H1 (cell line): Measurements from ENCODE around the gene ZNF462. TPM values are rescaled to one million over a fixed set of nuclear protein-coding genes. Genes with fewer than 3 reads are reported as not detected.

Experiments used
- CTCF ChIA-PET: fragments of 300-600 bp; sonication (Branson Sonifier 250); formaldehyde crosslinking; loops from one replicate; lab custom pipeline; 2021; ENCODE audit not compliant: partially characterized antibody; lab: Charles Lee
- POLR2A ChIA-PET: fragments of 300-600 bp; sonication (Branson Sonifier 250); formaldehyde crosslinking; loops from one replicate; lab custom pipeline; 2021; ENCODE audit warnings: inconsistent platforms; ENCODE audit not compliant: partially characterized antibody; lab: Charles Lee
- DNase-seq, 2 experiments: peaks; one replicate each; pipeline versions ENCODE4 v3.0.0 to v3.0.0-alpha.2; 2010 to 2022; ENCODE audit warnings: low spot score in 2 of 2, low read depth in 1 of 2, mixed read lengths in 1 of 2
- FAIRE-seq: peaks from 2 replicates; lab custom pipeline; 2011; peaks lifted over from hg19 to GRCh38; lab: Jason Lieb, UNC
- H2AFZ ChIP-seq: 2 replicates; pipeline ENCODE4 v1.8.1; 2012; ENCODE audit warnings: low read length, inconsistent platforms
- H2AK5ac ChIP-seq: 2 replicates; pipeline ENCODE4 v1.6.1; 2013; ENCODE audit warnings: low read depth, low read length
- H2BK120ac ChIP-seq: replicated peaks from 2 replicates; pipeline ENCODE3; 2013; ENCODE audit warnings: low read depth, low read length, inconsistent platforms
- H2BK12ac ChIP-seq: 2 replicates; pipeline ENCODE4 v1.6.1; 2013; ENCODE audit warnings: low read depth, low read length
- H2BK15ac ChIP-seq: 2 replicates; pipeline ENCODE4 v1.6.1; 2013; ENCODE audit warnings: low read length
- H2BK20ac ChIP-seq: 2 replicates; pipeline ENCODE4 v1.6.1; 2013; ENCODE audit warnings: low read length
- H2BK5ac ChIP-seq: 2 replicates; pipeline ENCODE4 v1.6.1; 2013; ENCODE audit warnings: low read depth, low read length
- H3K14ac ChIP-seq: 2 replicates; pipeline ENCODE4 v1.6.1; 2013; ENCODE audit warnings: inconsistent platforms; ENCODE audit not compliant: insufficient read length
- H3K18ac ChIP-seq: 2 replicates; pipeline ENCODE4 v1.6.1; 2013; ENCODE audit warnings: low read length; ENCODE audit errors: extremely low read depth
- H3K23ac ChIP-seq: 2 replicates; pipeline ENCODE4 v1.6.1; 2013; ENCODE audit warnings: inconsistent platforms; ENCODE audit not compliant: insufficient read length
- H3K23me2 ChIP-seq: 2 replicates; pipeline ENCODE4 v1.6.1; 2013; ENCODE audit warnings: low read depth, low read length
- H3K27ac ChIP-seq: 2 replicates; pipeline ENCODE4 v1.6.1; 2011; ENCODE audit warnings: low read depth, low read length, inconsistent platforms
- H3K27me3 ChIP-seq, 4 experiments: replicated peaks in 1 of 4; 1 replicate in 1 of 4; 2 replicates in 3 of 4; pipeline versions ENCODE4 v1.6.1 to v1.8.1; 2011 to 2013; ENCODE audit warnings: low read length in 3 of 4, mild to moderate bottlenecking in 3 of 4, inconsistent platforms in 2 of 4, mixed read lengths in 2 of 4, moderate library complexity in 1 of 4; ENCODE audit not compliant: control insufficient read depth in 3 of 4, insufficient read depth in 3 of 4; ENCODE audit errors: extremely low read depth in 1 of 4
- H3K36me3 ChIP-seq, 4 experiments: 2 replicates each; pipeline versions ENCODE4 v1.6.1 to v1.8.1; 2011 to 2013; ENCODE audit warnings: mild to moderate bottlenecking in 4 of 4, low read length in 3 of 4, moderate library complexity in 2 of 4, control low read depth in 1 of 4, inconsistent platforms in 1 of 4; ENCODE audit not compliant: insufficient read depth in 4 of 4, control insufficient read depth in 2 of 4
- H3K4ac ChIP-seq: replicated peaks from 2 replicates; pipeline ENCODE3; 2013; ENCODE audit warnings: low read length, low read depth, mixed read lengths, inconsistent platforms; ENCODE audit not compliant: insufficient read length
- H3K4me1 ChIP-seq, 4 experiments: replicated peaks in 1 of 4; 1 replicate in 1 of 4; 2 replicates in 3 of 4; pipeline versions ENCODE4 v1.6.1 to v1.8.1; 2011 to 2013; ENCODE audit warnings: low read length in 3 of 4, inconsistent platforms in 2 of 4, mixed read lengths in 1 of 4; ENCODE audit not compliant: insufficient read depth in 4 of 4, control insufficient read depth in 3 of 4
- H3K4me2 ChIP-seq, 2 experiments: 2 replicates each; pipeline versions ENCODE4 v1.6.1 to v1.8.1; 2011 to 2013; ENCODE audit warnings: low read depth in 2 of 2, low read length in 2 of 2, control low read depth in 1 of 2, inconsistent platforms in 1 of 2, mild to moderate bottlenecking in 1 of 2; ENCODE audit not compliant: insufficient read depth in 1 of 2
- H3K4me3 ChIP-seq, 4 experiments: fragments of 200-600, 300-600 bp in 1 of 4; sonication (generic), shearing (Covaris generic), sonication (Bioruptor Twin) in 1 of 4; 2 replicates each; pipeline versions ENCODE4 v1.5.1 to v1.8.1; 2011 to 2016; ENCODE audit warnings: low read length in 4 of 4, low read depth in 3 of 4, control low read depth in 2 of 4, inconsistent platforms in 2 of 4, mild to moderate bottlenecking in 2 of 4, mixed read lengths in 1 of 4, moderate library complexity in 1 of 4; ENCODE audit not compliant: insufficient read depth in 2 of 4; ENCODE audit errors: extremely low read depth in 1 of 4
- H3K56ac ChIP-seq: replicated peaks from 2 replicates; pipeline ENCODE3; 2013; ENCODE audit warnings: low read depth, mild to moderate bottlenecking, mixed read lengths, low read length, inconsistent platforms; ENCODE audit not compliant: insufficient read length
- H3K79me1 ChIP-seq: 2 replicates; pipeline ENCODE4 v1.6.1; 2013; ENCODE audit warnings: low read depth, low read length, control low read depth
- H3K79me2 ChIP-seq, 2 experiments: 2 replicates each; pipeline versions ENCODE4 v1.6.1 to v1.8.1; 2012 to 2013; ENCODE audit warnings: low read length in 2 of 2, mild to moderate bottlenecking in 2 of 2, inconsistent platforms in 1 of 2; ENCODE audit not compliant: insufficient read depth in 2 of 2, control insufficient read depth in 1 of 2
- H3K9ac ChIP-seq, 4 experiments: replicated peaks in 1 of 4; 1 replicate in 1 of 4; 2 replicates in 3 of 4; pipeline versions ENCODE4 v1.6.1 to v1.8.1; 2011 to 2013; ENCODE audit warnings: low read depth in 3 of 4, low read length in 3 of 4, control low read depth in 2 of 4, mild to moderate bottlenecking in 2 of 4, moderate library complexity in 2 of 4, inconsistent platforms in 1 of 4; ENCODE audit errors: extremely low read depth in 1 of 4
- H3K9me3 ChIP-seq, 2 experiments: 2 replicates each; pipeline versions ENCODE4 v1.6.1 to v1.8.1; 2012 to 2013; ENCODE audit warnings: mild to moderate bottlenecking in 2 of 2, moderate library complexity in 2 of 2, control low read depth in 1 of 2, inconsistent platforms in 1 of 2, low read depth in 1 of 2, low read length in 1 of 2, mixed read lengths in 1 of 2; ENCODE audit not compliant: insufficient read depth in 2 of 2
- H4K20me1 ChIP-seq, 2 experiments: replicated peaks in 1 of 2; 2 replicates each; pipeline versions ENCODE3 to v1.8.1; 2011 to 2013; ENCODE audit warnings: inconsistent platforms in 2 of 2, low read length in 2 of 2, mild to moderate bottlenecking in 1 of 2; ENCODE audit not compliant: insufficient read depth in 2 of 2, control insufficient read depth in 1 of 2
- H4K5ac ChIP-seq: 2 replicates; pipeline ENCODE4 v1.6.1; 2013; ENCODE audit warnings: low read length, low read depth, mixed read lengths, inconsistent platforms; ENCODE audit not compliant: insufficient read length
- H4K8ac ChIP-seq: 2 replicates; pipeline ENCODE4 v1.8.0; 2013; ENCODE audit warnings: mild to moderate bottlenecking, moderate library complexity, low read length, inconsistent platforms; ENCODE audit not compliant: insufficient read depth; ENCODE audit errors: extremely low read depth
- H4K91ac ChIP-seq: replicated peaks from 2 replicates; pipeline ENCODE3; 2013; ENCODE audit warnings: low read length, mixed read lengths, inconsistent platforms; ENCODE audit not compliant: insufficient read length
- ASH2L ChIP-seq: fragments of 200-600, 300-600 bp; sonication (generic); IDR thresholded peaks from one replicate; pipeline ENCODE4 v1.7.1; 2017; ENCODE audit warnings: low read length
- BRCA1 ChIP-seq: IDR thresholded peaks from 2 replicates; pipeline ENCODE4 v1.6.1; 2012; ENCODE audit warnings: low read depth, low read length, improper control_type of control experiment
- EZH2 ChIP-seq: fragments of 200-600 bp; sonication (generic); IDR thresholded peaks from 2 replicates; pipeline ENCODE4 v1.7.1; 2012; ENCODE audit warnings: low read depth, mild to moderate bottlenecking, moderate library complexity, low read length, inconsistent platforms; ENCODE audit not compliant: severe bottlenecking
- GABPA ChIP-seq: IDR thresholded peaks from 2 replicates; pipeline ENCODE4 v1.6.1; 2011; ENCODE audit warnings: mild to moderate bottlenecking, low read length, moderate library complexity, borderline replicate concordance; ENCODE audit not compliant: insufficient read depth
- POLR2A ChIP-seq, 2 experiments: IDR thresholded peaks; 1 replicate in 1 of 2; 2 replicates in 1 of 2; pipeline ENCODE4 v1.6.1; 2011; ENCODE audit warnings: low read depth in 2 of 2, low read length in 2 of 2, mild to moderate bottlenecking in 2 of 2; ENCODE audit errors: control extremely low read depth in 1 of 2
- SIN3A ChIP-seq, 2 experiments: IDR thresholded peaks in 1 of 2; conservative IDR thresholded peaks in 1 of 2; 2 replicates each; pipeline ENCODE4 v1.6.1; 2011 to 2012; ENCODE audit warnings: low read length in 2 of 2, improper control_type of control experiment in 1 of 2, low read depth in 1 of 2, mild to moderate bottlenecking in 1 of 2
- SIRT6 ChIP-seq: IDR thresholded peaks from one replicate; pipeline ENCODE4 v1.7.1; 2012; ENCODE audit warnings: low read length, inconsistent platforms
- SRF ChIP-seq: IDR thresholded peaks from 2 replicates; pipeline ENCODE4 v1.6.1; 2011; ENCODE audit warnings: mild to moderate bottlenecking, low read depth, low read length, moderate library complexity
- WGBS, 2 experiments: shearing (Covaris generic) in 1 of 2; methylation state at CpG; one replicate each; pipeline versions ENCODE4 v1.1.6 to v1.1.7; 2013 to 2015; ENCODE audit warnings: low lambda C conversion rate in 2 of 2, mixed read lengths in 2 of 2, inconsistent platforms in 1 of 2, low coverage in 1 of 2, missing lambda C conversion rate in 1 of 2; ENCODE audit not compliant: insufficient replicate concordance in 2 of 2, insufficient coverage in 1 of 2, insufficient read length in 1 of 2; ENCODE audit errors: extremely low coverage in 1 of 2, missing lambda C conversion rate in 1 of 2; 5-methylcytosine and 5-hydroxymethylcytosine counted together
- polyA plus RNA-seq, 7 experiments: library from polyadenylated mRNA; depleted of rRNA in 3 of 7; stranded (reverse) in 5 of 7; unstranded in 2 of 7; fragments of >200 nt in 5 of 7; fragments of 200-250 nt in 2 of 7; gene quantifications; 1 replicate in 5 of 7; 2 replicates in 1 of 7; 4 replicates in 1 of 7; pipeline versions ENCODE4 v1.2.1 to v1.2.3, GENCODE V29; 2011 to 2013; ENCODE audit warnings: missing spikeins in 2 of 7, mixed read lengths in 2 of 7
- total RNA-seq: library from RNA; stranded (reverse); fragmentation: NEBNext Ultra II Directional; extraction: Animal tissue kit (Norgen Biotek cat#: 25700); gene quantifications from 2 replicates; pipeline ENCODE4 v1.2.1, GENCODE V29; 2021
- TF ChIP-seq, protein P1 (sequence below): IDR thresholded peaks from 2 replicates; pipeline ENCODE4 v1.6.1; 2012; ENCODE audit warnings: inconsistent platforms
- TF ChIP-seq, protein P2 (sequence below): IDR thresholded peaks from 2 replicates; pipeline ENCODE4 v1.6.1; 2011; ENCODE audit warnings: low read length, improper control_type of control experiment
- TF ChIP-seq, protein P3 (sequence below): IDR thresholded peaks from 2 replicates; pipeline ENCODE4 v1.6.1; 2011; ENCODE audit warnings: low read depth, mild to moderate bottlenecking, low read length; ENCODE audit not compliant: insufficient read depth

The ZNF462 gene
- total and polyA plus RNA-seq, 2 of the 8 experiments (the other 6 are each of a cell fraction or from before 2014, with no cell fraction given), result 30.0 to 163 TPM

DNA sequence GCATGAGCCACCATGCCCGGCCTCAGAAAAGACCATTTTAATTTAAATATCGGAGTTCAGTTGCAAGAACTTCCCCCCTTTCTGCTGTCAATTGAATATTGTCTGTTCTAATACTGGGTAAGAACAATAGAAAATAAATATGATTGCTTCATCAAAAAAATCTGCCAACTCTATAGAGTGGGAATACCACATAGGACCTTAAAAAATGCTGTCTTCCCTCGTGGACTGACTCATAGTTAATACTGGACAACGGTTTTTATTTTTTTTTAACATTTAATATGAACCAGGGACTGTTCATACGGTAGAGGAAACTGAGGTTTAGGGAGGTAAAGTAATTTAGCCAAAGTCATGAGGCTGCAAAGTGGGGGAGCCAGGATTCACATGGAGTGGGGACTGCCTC is 9.7 kb downstream of the ZNF462 start:
- peaks cover 8% of the 10 kb centered on the region; the same call in 1 of the 2 replicates for H3K79me1 ChIP-seq
- H3K79me2 ChIP-seq, result peaks cover 69 to 100% of the 10 kb centered on the region in 2 experiments
- H2BK12ac ChIP-seq, result no peak overlapping the region
- H3K9me3 ChIP-seq, result no peaks in the 10 kb centered on the region
- no peak overlapping the region for H3K9ac ChIP-seq
- DNase-seq (no peak), FAIRE-seq (no peak)
- no peak overlapping the region for H2AK5ac ChIP-seq
- peaks cover 18 to 25% of the 10 kb centered on the region in 2 experiments for H4K20me1 ChIP-seq
- H2BK15ac ChIP-seq, result no peak overlapping the region
- H3K4me3 ChIP-seq, result no peak overlapping the region
- H2BK20ac ChIP-seq, result no peak overlapping the region
- H4K8ac ChIP-seq, result no peak overlapping the region
- no peaks in the 10 kb centered on the region for H3K27me3 ChIP-seq
- no peak overlapping the region for H4K5ac ChIP-seq
- no peak overlapping the region for H3K4ac ChIP-seq
- no peak overlapping the region for H3K14ac ChIP-seq
- no peak overlapping the region for H4K91ac ChIP-seq
- no peak overlapping the region; a peak in 1 of 4 replicates for H3K4me2 ChIP-seq
- TF ChIP-seq SIRT6 (no peak), BRCA1 (no peak), SRF (no peak), POLR2A (IDR thresholded peaks at IDR 0.05; ENCODE audit: control extremely low read depth in 1 of 2, low read depth in 2 of 2, low read length in 2 of 2) (no peak), GABPA (no peak), EZH2 (no peak), ASH2L (no peak), SIN3A (conservative IDR thresholded peaks at IDR 0.05 in 1 of 2, IDR thresholded peaks at IDR 0.05 in 1 of 2; ENCODE audit: low read depth in 1 of 2, low read length in 2 of 2) (no peak)
- TF ChIP-seq, protein P1, sequence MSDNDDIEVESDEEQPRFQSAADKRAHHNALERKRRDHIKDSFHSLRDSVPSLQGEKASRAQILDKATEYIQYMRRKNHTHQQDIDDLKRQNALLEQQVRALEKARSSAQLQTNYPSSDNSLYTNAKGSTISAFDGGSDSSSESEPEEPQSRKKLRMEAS, result no peak
- TF ChIP-seq, protein P2, sequence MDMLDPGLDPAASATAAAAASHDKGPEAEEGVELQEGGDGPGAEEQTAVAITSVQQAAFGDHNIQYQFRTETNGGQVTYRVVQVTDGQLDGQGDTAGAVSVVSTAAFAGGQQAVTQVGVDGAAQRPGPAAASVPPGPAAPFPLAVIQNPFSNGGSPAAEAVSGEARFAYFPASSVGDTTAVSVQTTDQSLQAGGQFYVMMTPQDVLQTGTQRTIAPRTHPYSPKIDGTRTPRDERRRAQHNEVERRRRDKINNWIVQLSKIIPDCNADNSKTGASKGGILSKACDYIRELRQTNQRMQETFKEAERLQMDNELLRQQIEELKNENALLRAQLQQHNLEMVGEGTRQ, result no peak
- TF ChIP-seq, protein P3, sequence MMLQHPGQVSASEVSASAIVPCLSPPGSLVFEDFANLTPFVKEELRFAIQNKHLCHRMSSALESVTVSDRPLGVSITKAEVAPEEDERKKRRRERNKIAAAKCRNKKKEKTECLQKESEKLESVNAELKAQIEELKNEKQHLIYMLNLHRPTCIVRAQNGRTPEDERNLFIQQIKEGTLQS, result no peak
- TF ChIP-seq, all 59 proteins: peak for 0
- H3K27ac ChIP-seq, result no peak overlapping the region
- H3K23ac ChIP-seq, result no peak overlapping the region
- H2AFZ ChIP-seq, result no peak overlapping the region
- peaks cover 9 to 42% (median 19%) of the 10 kb centered on the region in 4 experiments for H3K4me1 ChIP-seq
- H3K36me3 ChIP-seq, result peaks cover 0 to 12% (median 3%) of the 10 kb centered on the region in 4 experiments; a peak in 2 of 8 replicates
- POLR2A ChIA-PET, result interaction anchor here (0.9 to 5.7 kb wide), 3 partner anchors 9 to 415 kb away, joined by 3 to 40 read pairs (median 6); partner anchors contain the start of gene ZNF462
- 87% methylated on average over 5 of the region's 5 CpGs; no CpG with 5 or more reads in 1 of the 2 experiments for WGBS, 2 experiments
- H2BK120ac ChIP-seq, result no peak overlapping the region
- H3K18ac ChIP-seq, result no peak overlapping the region
- CTCF ChIA-PET, result interaction anchor here (0.6 to 1.4 kb wide), 3 partner anchors 9 to 564 kb away, joined by 3 to 4 read pairs (median 3); no protein-coding TSS in a partner anchor
- no peak overlapping the region for H3K56ac ChIP-seq
- H3K23me2 ChIP-seq, result no peaks in the 10 kb centered on the region; the same call in 1 of the 2 replicates
- H2BK5ac ChIP-seq, result no peak overlapping the region
